ENCODE results near the gene RPS6KA1. TPM values are rescaled to one million over a fixed set of nuclear protein-coding genes. Genes with fewer than 3 reads are reported as not detected.

Gene RPS6KA1
- total and polyA plus RNA-seq, 9 of the 15 experiments (the other 6 are each of a cell fraction or from before 2014, with no cell fraction given) = 2.4 to 61.0 (median 35.5) TPM

DNA sequence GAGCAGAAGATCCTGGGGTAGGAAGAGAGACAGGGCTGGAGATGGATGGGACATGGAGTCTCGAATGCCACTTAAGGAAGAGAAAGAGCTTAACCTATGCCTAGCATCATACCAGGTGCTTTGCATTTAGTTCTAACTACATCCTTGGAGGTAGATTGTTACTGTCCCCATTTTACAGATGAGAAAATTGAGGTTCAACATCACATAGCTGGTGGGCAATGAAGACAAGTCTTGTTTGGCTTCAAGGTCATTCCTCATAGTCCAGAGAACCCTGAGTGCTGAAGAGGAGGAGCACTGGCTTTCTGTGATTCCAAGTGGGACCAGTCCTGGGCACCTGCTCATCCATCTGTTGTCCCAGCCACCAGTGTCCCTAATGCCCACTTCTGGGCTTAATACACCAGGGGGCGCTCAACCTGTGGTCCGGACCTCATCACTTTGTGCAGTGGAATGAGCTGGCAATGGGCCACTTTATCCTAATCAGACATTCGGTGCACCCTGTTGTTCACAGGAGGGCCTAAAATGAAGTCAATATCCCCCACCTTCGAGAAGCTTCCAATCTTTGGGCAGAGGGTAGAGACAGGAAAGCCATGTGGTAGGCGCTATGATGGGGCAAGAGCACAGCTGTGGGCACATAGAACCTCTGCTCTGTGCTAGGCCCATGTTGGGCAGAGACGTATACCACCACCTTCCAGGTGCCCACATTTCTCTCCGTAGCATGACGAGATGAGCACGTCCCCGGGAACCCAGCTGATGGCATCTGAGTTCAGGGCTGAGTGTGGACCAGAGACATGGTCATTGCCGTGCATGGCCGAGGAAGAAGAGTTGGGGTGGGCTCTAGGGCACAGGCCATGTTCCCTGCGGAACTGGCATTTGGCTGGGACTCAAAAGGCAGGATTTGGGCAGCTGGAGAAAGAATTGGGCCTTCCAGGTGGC lies 9.2 kb downstream of the RPS6KA1 start (continued):
- TF ChIP-seq HDAC1 (IDR thresholded peaks at IDR 0.05) (peak in 1 of 2 experiments; percentile 50; a peak in 1 of 4 replicates), RCOR1 (IDR thresholded peaks at IDR 0.05; ENCODE audit: borderline replicate concordance in 1 of 2, low read depth in 2 of 2, low read length in 2 of 2) (peak; percentile 89 to 93; a peak in 3 of 4 replicates), KDM1A (IDR thresholded peaks at IDR 0.05) (peak; percentile 96 to 98), ATF1 (CRISPR knock-in tag; IDR thresholded peaks at IDR 0.05) (no peak), ATF1 (tag; IDR thresholded peaks at IDR 0.05) (0 out of 2 replicates have a peak, but pooled peaks have one; percentile 9), HDGF (IDR thresholded peaks at IDR 0.05) (peak; percentile 89; the same call in 1 of the 2 replicates), STAG1 (CRISPR knock-in tag; IDR thresholded peaks at IDR 0.05; ENCODE audit: borderline replicate concordance) (peak; percentile 25; the same call in 1 of the 2 replicates), CBX3 (IDR thresholded peaks at IDR 0.05; ENCODE audit: borderline replicate concordance in 1 of 2, low read length in 2 of 2) (peak in 1 of 2 experiments; percentile 96; a peak in 2 of 3 replicates), JUND (IDR thresholded peaks at IDR 0.05; ENCODE audit: borderline replicate concordance, low read depth, low read length) (no peak), JUND (tag; IDR thresholded peaks at IDR 0.05; ENCODE audit: borderline replicate concordance, low read depth, low read length) (0 out of 3 replicates have a peak, but pooled peaks have one; percentile 11), CREM (IDR thresholded peaks at IDR 0.05; ENCODE audit: low read depth) (0 out of 2 replicates have a peak, but pooled peaks have one; percentile 4), TEAD1 (CRISPR knock-in tag; IDR thresholded peaks at IDR 0.05) (0 out of 4 replicates have a peak, but pooled peaks of 1 of the 2 experiments have one; percentile 60), ADNP (tag; IDR thresholded peaks at IDR 0.05) (peak; percentile 98), NFRKB (IDR thresholded peaks at IDR 0.05; ENCODE audit: low read depth) (no peak), ZNF507 (tag; conservative IDR thresholded peaks at IDR 0.05) (no peak), GABPB1 (CRISPR knock-in tag; IDR thresholded peaks at IDR 0.05) (peak; percentile 63), TAF1 (IDR thresholded peaks at IDR 0.05; ENCODE audit: control insufficient read depth, extremely low read depth, insufficient read depth, low read length, severe bottlenecking) (peak; percentile 9), CHD4 (IDR thresholded peaks at IDR 0.05; ENCODE audit: insufficient read depth, insufficient replicate concordance, low read depth, low read length, poor library complexity, severe bottlenecking) (peak; percentile 99), SMARCA5 (IDR thresholded peaks at IDR 0.05) (peak; percentile 99), SP1 (CRISPR knock-in tag; IDR thresholded peaks at IDR 0.05) (peak; percentile 75; the same call in 1 of the 2 replicates), ZFX (CRISPR knock-in tag; IDR thresholded peaks at IDR 0.05) (peak; percentile 25; the same call in 1 of the 2 replicates), ZNF77 (CRISPR knock-in tag; IDR thresholded peaks at IDR 0.05) (no peak)
- TF ChIP-seq, protein P1, sequence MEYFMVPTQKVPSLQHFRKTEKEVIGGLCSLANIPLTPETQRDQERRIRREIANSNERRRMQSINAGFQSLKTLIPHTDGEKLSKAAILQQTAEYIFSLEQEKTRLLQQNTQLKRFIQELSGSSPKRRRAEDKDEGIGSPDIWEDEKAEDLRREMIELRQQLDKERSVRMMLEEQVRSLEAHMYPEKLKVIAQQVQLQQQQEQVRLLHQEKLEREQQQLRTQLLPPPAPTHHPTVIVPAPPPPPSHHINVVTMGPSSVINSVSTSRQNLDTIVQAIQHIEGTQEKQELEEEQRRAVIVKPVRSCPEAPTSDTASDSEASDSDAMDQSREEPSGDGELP (CRISPR knock-in tag; IDR thresholded peaks at IDR 0.05; ENCODE audit: borderline replicate concordance) = peak; percentile 33; the same call in 1 of the 2 replicates
- TF ChIP-seq, protein P2, sequence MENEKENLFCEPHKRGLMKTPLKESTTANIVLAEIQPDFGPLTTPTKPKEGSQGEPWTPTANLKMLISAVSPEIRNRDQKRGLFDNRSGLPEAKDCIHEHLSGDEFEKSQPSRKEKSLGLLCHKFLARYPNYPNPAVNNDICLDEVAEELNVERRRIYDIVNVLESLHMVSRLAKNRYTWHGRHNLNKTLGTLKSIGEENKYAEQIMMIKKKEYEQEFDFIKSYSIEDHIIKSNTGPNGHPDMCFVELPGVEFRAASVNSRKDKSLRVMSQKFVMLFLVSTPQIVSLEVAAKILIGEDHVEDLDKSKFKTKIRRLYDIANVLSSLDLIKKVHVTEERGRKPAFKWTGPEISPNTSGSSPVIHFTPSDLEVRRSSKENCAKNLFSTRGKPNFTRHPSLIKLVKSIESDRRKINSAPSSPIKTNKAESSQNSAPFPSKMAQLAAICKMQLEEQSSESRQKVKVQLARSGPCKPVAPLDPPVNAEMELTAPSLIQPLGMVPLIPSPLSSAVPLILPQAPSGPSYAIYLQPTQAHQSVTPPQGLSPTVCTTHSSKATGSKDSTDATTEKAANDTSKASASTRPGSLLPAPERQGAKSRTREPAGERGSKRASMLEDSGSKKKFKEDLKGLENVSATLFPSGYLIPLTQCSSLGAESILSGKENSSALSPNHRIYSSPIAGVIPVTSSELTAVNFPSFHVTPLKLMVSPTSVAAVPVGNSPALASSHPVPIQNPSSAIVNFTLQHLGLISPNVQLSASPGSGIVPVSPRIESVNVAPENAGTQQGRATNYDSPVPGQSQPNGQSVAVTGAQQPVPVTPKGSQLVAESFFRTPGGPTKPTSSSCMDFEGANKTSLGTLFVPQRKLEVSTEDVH (IDR thresholded peaks at IDR 0.05; ENCODE audit: low read depth, partially characterized antibody) = no peak
